Raji (cell line): ENCODE data around the gene TMEM203.

Experiments used
- POLR2A ChIP-seq: IDR thresholded peaks from 2 replicates; pipeline ENCODE4 v1.6.1; 2011; ENCODE audit warnings: low read depth, low read length, control low read depth; ENCODE audit not compliant: insufficient read depth

The TMEM203 gene

DNA sequence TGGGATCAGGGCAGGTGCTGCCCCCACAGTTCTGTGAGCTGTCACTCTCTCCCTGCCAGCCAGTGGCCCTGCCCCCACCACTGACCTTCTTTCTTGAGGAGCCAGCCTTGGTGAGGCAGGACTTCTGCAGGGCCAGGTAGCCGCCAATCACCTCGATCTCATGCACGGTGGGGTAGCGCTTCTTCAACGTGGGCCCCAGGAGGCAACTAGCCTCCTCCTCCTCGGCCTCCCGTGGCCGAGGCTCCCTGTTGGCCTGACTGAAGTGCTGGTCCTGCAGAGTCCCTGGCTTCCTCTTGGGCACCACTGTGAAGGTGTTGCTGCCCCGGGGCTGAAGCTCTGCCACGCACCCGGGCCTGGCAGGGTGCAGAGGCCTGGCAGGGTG, 6.6 kb downstream of the TMEM203 start:
- no peak for TF ChIP-seq POLR2A

DNA sequence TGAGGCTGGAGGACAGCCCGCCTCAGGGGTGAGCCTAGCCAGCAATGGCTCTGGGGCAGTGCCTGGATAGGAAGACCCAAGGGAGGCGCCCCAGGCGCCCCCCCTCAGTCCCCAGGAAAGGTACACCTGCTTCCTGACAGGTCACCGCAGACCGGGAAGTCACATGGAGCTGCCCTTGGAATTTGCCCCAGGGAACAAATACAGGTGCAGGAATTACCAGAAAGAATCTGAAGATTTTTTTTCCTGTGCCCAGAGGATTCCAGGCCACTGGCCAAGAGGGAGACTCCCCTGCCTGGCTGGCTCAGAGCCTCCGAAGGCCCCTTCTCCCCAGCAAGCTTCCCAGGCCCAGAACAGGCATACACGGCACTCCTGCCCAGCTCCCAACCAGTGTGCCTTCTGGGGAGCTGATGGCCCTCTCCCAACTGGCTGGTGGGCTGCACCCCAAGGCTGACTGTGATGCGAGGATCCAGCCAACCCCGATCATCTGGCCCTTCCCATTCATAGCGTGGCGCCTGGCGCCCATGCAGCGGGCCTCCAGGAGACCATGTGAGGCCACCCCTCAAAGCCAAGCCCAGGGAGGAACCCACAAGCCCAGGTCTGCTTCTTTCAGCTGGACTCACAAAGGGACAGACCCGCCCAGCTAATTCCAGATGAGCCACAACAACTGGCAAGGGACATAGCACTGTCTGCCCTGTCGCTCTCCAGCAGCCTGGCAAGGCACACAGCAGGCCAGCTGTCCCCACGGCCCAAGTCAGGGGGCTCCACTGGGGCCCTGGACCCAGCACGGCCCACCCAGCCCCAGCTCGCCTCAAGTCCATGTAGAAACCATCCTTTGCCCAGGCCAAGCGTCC, 7.2 kb downstream of the TMEM203 start:
- no peak for TF ChIP-seq POLR2A

DNA sequence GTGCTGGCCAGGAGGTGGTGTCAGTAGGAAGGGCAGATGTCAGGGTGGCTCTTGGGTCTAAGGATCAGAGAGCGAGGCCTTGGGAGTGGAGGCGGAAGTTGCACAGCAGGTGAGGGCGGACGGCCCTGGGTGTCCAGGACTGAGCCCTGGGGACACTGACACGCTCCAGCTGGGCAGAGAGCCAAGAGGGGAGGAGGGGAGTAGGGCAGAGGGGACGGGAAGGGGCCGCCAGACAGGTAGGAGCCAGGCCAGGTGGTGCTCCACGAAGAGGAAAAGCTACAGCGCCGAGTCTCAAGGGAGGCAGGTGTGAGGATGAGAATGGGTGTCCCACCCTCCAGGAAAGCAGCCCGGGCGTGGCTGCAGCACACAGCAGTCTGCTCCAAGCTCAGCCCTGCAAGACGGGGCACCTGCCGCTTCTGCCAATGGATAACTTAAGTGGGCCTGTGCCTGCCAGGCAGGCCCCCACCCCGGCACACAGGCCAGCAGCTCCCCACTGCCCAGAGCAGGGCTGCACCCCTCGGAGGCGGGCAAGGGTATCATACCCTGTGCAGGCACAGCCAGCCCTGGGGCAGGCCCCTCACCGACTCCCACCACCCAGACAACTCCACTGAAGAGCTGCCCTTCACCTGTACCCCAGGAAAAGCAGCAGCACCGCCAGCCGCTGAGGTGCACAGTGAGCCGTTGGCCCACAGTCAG, 9.8 kb downstream of the TMEM203 start:
- no peak for TF ChIP-seq POLR2A

DNA sequence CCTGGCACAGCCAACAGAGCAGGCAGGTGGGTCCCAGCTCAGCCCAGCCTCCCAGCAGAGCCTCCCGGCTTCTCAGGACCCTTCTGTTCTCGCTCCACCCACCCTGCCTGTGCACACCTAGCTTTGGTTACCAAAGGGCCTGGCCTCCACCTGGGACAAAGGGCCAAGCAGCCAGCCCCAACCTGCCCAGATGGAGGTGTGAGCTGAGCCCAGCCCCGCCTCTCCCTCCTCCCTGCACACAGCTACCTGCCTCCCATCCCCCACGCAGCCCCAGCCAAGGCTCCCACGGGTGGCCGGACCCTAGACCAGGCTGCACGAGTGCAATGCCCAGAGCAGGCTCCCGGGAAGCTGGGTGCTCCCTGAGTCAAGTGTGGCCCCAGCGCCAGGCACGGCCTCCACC, 10.5 kb downstream of the TMEM203 start:
- TF ChIP-seq POLR2A = no peak

DNA sequence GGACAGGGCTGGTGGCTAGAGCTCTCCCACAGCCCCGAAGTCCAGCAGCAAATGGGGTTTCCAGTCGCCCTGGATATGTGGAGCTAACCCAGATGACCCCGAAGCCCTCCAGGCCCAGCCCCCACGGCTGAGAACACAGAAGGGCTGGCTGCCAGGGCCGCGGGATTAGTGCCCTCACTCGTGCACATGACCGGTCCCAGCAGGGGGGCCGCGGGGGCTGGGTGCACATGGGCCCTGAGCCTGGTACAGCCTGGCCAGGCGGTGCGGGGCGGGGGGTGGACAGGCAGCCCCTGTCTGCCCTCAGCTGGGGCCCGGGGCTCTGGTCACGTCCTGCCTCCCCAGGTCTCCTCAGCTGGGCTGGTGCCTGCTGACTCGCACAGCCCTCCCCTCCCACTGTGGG, 11.1 kb downstream of the TMEM203 start:
- no peak for TF ChIP-seq POLR2A

DNA sequence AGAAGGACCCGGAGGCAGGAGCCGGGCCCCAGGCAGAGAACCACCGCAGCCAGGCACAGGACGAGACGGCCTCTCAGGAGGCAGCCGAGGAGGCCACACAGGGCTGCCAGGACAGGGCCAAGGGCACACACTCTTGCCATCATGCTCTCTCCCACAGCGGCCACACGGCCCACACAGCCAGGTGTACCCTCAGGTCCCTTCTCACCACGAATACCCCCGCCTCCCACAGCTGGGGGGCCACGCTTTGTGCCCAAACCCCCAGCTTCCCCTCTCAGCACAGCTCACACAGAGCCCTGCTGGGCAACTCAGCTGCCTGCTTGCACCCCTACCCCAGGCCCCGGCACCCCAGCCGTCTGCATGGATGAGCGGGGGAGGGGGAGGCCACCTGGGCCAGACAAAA, 11.7 kb downstream of the TMEM203 start:
- TF ChIP-seq POLR2A = no peak

DNA sequence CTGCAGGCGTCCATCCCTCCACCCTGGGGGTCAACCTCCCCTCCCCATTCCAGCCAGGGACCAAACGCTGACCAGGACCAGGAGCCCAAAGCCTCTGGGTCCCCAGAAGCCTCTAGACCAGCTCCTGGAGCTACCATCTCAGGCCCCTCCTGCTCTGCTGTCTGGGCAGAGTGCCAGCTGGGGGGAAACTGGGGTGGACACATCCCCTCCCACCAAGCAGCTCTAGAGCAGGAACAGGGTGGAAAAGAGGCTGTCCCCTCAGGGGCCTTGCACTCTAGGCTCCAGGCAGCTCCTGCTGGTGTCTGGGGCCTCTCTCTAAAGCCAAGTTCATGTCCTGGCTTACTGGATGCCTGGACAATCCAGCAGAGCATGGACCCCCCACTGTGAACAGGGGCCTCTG, 12.6 kb downstream of the TMEM203 start:
- no peak for TF ChIP-seq POLR2A

DNA sequence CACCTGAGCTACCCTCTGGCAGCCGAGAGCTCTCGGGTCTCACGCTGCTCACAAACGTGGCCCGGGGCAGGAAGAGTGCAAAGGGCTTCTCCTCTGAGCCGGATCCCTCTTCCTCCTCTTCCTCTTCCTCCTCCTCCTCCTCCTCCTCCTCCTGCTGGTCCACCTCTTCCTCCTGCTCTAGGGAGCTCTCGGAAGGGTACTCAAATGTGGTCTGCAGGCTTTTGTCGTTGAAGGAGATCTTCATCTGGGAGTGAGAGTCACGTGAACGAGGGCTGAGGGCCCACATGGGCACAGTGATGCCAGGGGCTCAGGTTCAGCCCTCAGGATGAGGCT, 13.0 kb downstream of the TMEM203 start:
- no peak for TF ChIP-seq POLR2A

DNA sequence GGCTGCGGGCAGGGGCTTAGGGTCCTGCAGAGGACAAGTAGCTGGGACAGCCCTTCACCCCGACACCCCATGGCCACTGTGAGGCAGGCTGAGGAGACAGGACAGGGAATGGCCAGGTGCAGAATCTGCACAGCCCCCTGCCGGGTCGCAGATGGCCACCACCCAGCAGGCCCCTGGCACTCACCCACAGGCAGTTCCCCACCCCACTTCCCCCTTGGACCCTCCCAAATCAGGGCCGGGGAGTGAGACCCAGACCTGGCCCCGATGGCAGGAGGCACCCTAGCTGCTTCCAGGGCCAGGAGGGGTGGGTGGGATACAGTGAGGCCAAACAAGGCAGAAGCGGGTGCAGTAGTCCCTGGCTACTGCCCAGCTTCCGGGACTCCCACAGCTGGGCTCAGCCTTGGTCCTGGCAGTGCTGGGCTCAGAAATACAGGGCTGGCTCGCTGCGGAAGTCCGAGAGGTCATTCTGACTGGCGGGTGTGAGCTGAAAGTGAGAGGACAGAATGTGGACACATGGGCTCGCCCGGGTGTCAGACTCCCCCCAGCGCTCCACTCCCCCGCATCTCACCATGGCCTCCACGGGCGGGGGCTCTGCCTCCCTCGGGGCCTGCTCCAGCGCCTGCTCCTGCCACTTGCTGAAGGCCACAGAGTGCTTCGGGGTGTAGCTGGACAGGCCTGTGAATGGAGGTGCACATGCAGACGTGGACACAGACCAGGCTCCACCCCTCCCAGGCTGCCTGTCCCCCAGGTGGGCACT, 13.6 kb downstream of the TMEM203 start:
- TF ChIP-seq POLR2A = 0 out of 2 replicates have a peak, but pooled peaks have one; percentile 1

DNA sequence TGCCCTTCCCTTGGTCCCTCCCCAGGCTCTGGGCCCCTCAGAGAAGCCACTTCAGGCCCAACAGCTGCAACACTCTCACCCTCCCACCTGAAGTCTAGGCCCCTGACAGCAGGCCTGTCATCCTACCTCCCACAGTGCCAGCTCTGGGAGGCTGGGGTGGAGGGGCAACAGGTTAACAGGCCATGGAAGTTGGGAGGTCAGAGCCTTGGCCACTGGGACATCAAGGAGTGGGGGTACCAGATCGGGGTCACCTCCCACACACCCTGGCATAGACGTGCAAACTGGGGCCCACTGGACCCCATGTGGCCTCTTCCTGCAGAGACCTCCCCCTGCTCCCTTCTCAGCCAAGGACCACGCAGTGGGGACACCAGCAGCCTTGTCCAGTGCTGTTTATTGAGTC, 14.2 kb downstream of the TMEM203 start:
- 0 out of 2 replicates have a peak, but pooled peaks have one; percentile 15 for TF ChIP-seq POLR2A

DNA sequence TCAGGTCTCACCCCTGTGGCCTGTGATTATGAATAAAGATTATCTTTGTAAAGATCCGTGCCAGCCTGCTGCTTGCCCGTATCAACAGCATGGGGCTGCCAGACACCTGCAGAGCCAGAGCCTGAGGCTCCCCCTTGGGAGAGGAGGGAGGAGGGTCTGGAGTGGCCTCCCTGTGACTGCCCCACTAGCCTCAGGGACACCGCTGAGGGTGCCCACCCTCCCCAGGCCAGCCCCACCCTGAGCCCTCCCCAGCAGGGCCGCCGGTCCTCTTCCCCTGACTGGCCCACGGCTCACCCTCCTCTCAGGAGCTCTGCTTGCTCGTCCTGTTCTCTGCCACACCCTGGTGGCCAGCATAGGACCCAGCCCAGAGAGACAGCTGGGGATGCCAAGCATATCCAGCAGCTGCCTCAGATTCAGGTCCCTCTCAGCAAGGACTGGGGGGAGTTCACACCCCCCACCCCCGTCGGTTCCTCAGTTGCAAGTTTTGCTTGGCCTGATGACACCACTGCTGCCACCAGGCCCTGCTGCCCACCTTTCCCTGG, 15.1 kb downstream of the TMEM203 start:
- TF ChIP-seq POLR2A = no peak

DNA sequence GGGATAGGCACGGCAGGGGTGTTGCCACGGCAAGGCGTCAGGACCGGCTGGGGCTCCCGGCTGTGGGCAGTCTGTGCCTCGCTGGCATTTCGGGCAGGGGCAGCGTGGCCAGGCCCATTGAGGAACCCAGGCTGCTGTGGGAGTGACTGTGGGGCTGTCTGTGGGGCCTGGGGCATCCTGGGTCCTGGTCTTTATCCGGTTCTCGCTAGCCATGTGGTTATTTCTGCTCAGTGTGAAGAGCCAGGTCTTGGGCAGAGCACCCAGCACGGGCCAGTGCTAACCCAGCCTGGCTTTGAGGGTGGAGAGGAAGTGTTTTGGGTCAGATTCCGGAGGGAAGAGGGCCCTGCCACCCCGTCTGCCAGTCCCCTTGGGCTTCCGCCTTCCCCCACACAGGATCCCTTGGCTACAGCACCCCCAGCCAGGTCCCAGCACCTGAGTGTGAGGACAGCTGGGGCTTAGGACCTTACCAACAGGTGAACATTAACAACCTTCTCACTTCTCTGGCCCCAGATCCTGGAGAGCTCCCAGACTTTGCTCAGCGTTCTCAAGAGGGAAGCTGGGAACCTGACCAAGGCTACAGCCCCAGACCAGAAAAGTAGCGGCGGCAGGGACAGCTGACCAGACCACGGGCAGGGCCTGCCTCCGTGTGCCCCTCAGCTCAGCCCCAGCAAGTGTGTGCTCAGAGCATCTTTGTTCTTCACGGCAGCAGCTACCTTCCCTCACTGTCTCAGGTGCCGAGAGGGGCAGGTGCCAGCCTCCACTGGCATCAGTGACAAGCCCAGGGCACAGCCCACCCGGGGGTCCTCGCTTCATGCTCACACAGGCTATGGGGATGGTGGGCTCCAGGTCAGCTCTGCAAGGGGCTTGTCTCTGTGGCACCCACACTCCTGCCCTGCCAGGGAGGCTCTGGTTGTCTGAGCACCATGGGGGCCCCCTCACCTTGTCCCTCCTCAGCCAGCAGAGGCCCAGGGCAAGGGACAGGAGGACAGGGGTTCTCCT, 15.9 kb downstream of the TMEM203 start:
- no peak for TF ChIP-seq POLR2A

DNA sequence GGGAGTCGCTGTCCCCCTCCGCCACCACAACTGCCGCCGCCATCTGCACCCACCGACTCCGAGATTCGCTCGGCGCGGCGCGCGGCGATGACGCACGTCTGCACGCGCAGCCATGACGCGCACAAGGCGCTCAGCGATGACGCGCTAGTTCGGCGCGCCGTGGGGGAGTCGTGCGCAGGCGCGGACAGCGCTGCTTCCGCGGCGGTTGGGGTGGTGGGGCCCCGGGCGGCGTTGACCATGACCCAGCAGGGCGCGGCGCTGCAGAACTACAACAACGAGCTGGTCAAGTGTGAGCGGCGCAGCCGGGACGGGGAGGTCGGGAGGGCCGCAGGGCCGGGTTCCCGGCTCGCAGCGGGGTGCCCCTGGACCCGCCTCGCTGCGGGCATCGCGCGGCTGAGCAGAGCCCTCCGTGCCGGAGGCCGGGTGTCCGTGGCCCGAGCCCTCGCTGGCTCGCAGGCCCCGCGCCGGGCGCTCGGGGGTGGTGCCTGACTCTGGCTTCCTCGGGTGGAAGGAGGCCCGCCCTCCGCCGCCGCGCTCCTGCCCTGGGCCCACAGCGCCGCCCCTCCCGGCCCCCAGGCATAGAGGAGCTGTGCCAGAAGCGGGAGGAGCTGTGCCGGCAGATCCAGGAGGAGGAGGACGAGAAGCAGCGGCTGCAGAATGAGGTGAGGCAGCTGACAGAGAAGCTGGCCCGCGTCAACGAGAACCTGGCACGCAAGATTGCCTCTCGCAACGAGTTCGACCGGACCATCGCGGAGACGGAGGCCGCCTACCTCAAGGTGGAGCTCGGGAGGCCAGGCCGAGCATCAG, 16.8 kb downstream of the TMEM203 start, which contains the start of the genes ANAPC2 and SSNA1:
Gene ANAPC2 (minus strand): TSS at position 71 of the 807 bp plus-strand sequence. CDS start 28 bp downstream, at position 43.
Gene SSNA1 (plus strand): TSS at position 187 of the 807 bp plus-strand sequence. CDS start 51 bp downstream, at position 238.
- TF ChIP-seq POLR2A = peak; percentile 92
